Adrenal gland (tissue), 5 donors: ENCODE results near the gene PRELID3B.

Source experiments
- POLR2A ChIP-seq, 2 donors: fragments of 450-650 bp; IDR thresholded peaks; one replicate each; pipeline ENCODE4 v1.6.1; 2017; ENCODE audit warnings: antibody characterized with exemption in 2 of 2, mild to moderate bottlenecking in 2 of 2, moderate library complexity in 1 of 2
- TF ChIP-seq, protein P1 (sequence below), 6 experiments: fragments of 450-650 bp in 4 of 6; fragments of 200-600 bp in 2 of 6; sonication (generic) in 1 of 6; IDR thresholded peaks; 1 replicate in 5 of 6; 2 replicates in 1 of 6; pipeline versions ENCODE4 v1.5.1 to v1.8.0; 2016 to 2021; ENCODE audit warnings: antibody characterized with exemption in 6 of 6, mild to moderate bottlenecking in 2 of 6, moderate library complexity in 1 of 6
- donor health status: DM: no; HTN: no; CAD: no.

- TF ChIP-seq, protein P1, sequence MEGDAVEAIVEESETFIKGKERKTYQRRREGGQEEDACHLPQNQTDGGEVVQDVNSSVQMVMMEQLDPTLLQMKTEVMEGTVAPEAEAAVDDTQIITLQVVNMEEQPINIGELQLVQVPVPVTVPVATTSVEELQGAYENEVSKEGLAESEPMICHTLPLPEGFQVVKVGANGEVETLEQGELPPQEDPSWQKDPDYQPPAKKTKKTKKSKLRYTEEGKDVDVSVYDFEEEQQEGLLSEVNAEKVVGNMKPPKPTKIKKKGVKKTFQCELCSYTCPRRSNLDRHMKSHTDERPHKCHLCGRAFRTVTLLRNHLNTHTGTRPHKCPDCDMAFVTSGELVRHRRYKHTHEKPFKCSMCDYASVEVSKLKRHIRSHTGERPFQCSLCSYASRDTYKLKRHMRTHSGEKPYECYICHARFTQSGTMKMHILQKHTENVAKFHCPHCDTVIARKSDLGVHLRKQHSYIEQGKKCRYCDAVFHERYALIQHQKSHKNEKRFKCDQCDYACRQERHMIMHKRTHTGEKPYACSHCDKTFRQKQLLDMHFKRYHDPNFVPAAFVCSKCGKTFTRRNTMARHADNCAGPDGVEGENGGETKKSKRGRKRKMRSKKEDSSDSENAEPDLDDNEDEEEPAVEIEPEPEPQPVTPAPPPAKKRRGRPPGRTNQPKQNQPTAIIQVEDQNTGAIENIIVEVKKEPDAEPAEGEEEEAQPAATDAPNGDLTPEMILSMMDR (IDR thresholded peaks at IDR 0.05): no peak
- TF ChIP-seq POLR2A (IDR thresholded peaks at IDR 0.05): no peak
Measured at GRCh38 chr20:59006167-59006863, 36.3 kb downstream of the PRELID3B start.
